K562 (cell line): ENCODE results near the gene ABCC12. TPM values are rescaled to one million over a fixed set of nuclear protein-coding genes. Genes with fewer than 3 reads are reported as not detected.

ENCODE experiments used
- ATAC-seq: fragments of 200-7000 bp; cut with Tn5 transposase; 3 replicates; pipeline ENCODE4 v1.9.1; 2020; ENCODE audit warnings: moderate library complexity
- BruUV-seq: library from RNA; stranded (reverse); fragments of 400-500 nt; replicated peaks from 2 replicates; lab custom pipeline; 2021; lab: Mats Ljungman, UMichigan
- CTCF ChIA-PET: fragments of 300-600 bp; formaldehyde crosslinking; extraction: SDS; loops from one replicate; lab custom pipeline; 2021; ENCODE audit warnings: low intra/inter-chr PET ratio; lab: Yijun Ruan, JAX
- POLR2A ChIA-PET: fragments of 300-600, 350-650 bp; sonication (Branson Sonifier 250); formaldehyde crosslinking; extraction: SDS; loops from one replicate; lab custom pipeline; 2021; ENCODE audit warnings: antibody characterized with exemption, inconsistent platforms; lab: Yijun Ruan, JAX
- DNase-seq, 4 experiments: peaks; one replicate each; pipeline versions ENCODE4 v3.0.0 to v3.0.0-alpha.2; 2011 to 2018; ENCODE audit warnings: low spot score in 3 of 4, mixed read lengths in 3 of 4; ENCODE audit errors: extremely low read depth in 1 of 4
- FAIRE-seq: peaks from 2 replicates; lab custom pipeline; 2011; peaks lifted over from hg19 to GRCh38; lab: Jason Lieb, UNC
- H2AFZ ChIP-seq: 2 replicates; pipeline ENCODE4 v1.6.0; 2011; ENCODE audit warnings: low read depth, low read length, control low read depth, inconsistent platforms
- H3K27ac ChIP-seq: fragments of 200-600 bp; 3 replicates; pipeline ENCODE4 v1.8.0; 2011; ENCODE audit warnings: low read depth, mild to moderate bottlenecking, control low read depth, inconsistent platforms, low read length, moderate library complexity, mixed read lengths; ENCODE audit errors: extremely low read depth
- H3K27me3 ChIP-seq, 2 experiments: fragments of 300-600 bp in 1 of 2; 2 replicates in 1 of 2; 3 replicates in 1 of 2; pipeline versions ENCODE4 v1.6.0 to v1.8.0; 2011; ENCODE audit warnings: inconsistent platforms in 2 of 2, low read length in 2 of 2, mild to moderate bottlenecking in 1 of 2, mixed read lengths in 1 of 2, moderate library complexity in 1 of 2; ENCODE audit not compliant: control insufficient read depth in 2 of 2, insufficient read depth in 2 of 2
- H3K36me3 ChIP-seq: fragments of 300-600 bp; 3 replicates; pipeline ENCODE4 v1.8.0; 2011; ENCODE audit warnings: mild to moderate bottlenecking, low read length, inconsistent platforms; ENCODE audit not compliant: control insufficient read depth, insufficient read depth
- H3K4me1 ChIP-seq, 2 experiments: fragments of 200-600 bp in 1 of 2; replicated peaks in 1 of 2; 2 replicates in 1 of 2; 3 replicates in 1 of 2; pipeline versions ENCODE4 v1.5.1 to v1.8.0; 2011; ENCODE audit warnings: inconsistent platforms in 2 of 2, low read length in 2 of 2, mild to moderate bottlenecking in 1 of 2, mixed read lengths in 1 of 2, moderate library complexity in 1 of 2; ENCODE audit not compliant: control insufficient read depth in 2 of 2, insufficient read depth in 2 of 2
- H3K4me2 ChIP-seq: 2 replicates; pipeline ENCODE4 v1.6.1; 2011; ENCODE audit warnings: low read length, control low read depth, inconsistent platforms, mixed read lengths; ENCODE audit not compliant: insufficient read depth
- H3K4me3 ChIP-seq: fragments of 200-600 bp; sonication (generic), shearing (Covaris generic); 2 replicates; pipeline ENCODE4 v1.5.1; 2016; ENCODE audit warnings: control low read depth, inconsistent platforms
- H3K79me2 ChIP-seq: fragments of 200-600 bp; 3 replicates; pipeline ENCODE4 v1.8.0; 2011; ENCODE audit warnings: low read length, inconsistent platforms; ENCODE audit not compliant: control insufficient read depth, insufficient read depth
- H3K9ac ChIP-seq, 2 experiments: 2 replicates each; pipeline versions ENCODE4 v1.6.0 to v1.6.1; 2011; ENCODE audit warnings: low read depth in 2 of 2, low read length in 2 of 2, control low read depth in 1 of 2, inconsistent platforms in 1 of 2, mild to moderate bottlenecking in 1 of 2, mixed read lengths in 1 of 2; ENCODE audit not compliant: insufficient read depth in 1 of 2
- H3K9me1 ChIP-seq: one replicate; pipeline ENCODE4 v1.6.0; 2011; ENCODE audit warnings: inconsistent platforms, mild to moderate bottlenecking, low read length, moderate library complexity; ENCODE audit not compliant: control insufficient read depth, insufficient read depth
- H3K9me3 ChIP-seq: replicated peaks from 2 replicates; pipeline ENCODE4 v1.5.1; 2011; ENCODE audit warnings: low read depth, low read length, inconsistent platforms; ENCODE audit not compliant: control insufficient read depth, insufficient read depth
- H4K20me1 ChIP-seq: replicated peaks from 2 replicates; pipeline ENCODE4 v1.6.1; 2011; ENCODE audit warnings: low read length, inconsistent platforms, mixed read lengths; ENCODE audit not compliant: control insufficient read depth, insufficient read depth
- JUN ChIP-seq, 2 experiments: sonication (generic) in 1 of 2; formaldehyde crosslinking in 1 of 2; IDR thresholded peaks; 2 replicates each; pipeline versions ENCODE4 v1.6.1 to v1.8.0; 2012 to 2022; ENCODE audit warnings: borderline replicate concordance in 2 of 2, mild to moderate bottlenecking in 2 of 2, improper control_type of control experiment in 1 of 2, low read depth in 1 of 2, low read length in 1 of 2, missing genetic modification reagents in 1 of 2
- MED1 ChIP-seq: sonication (generic); formaldehyde crosslinking; IDR thresholded peaks from 2 replicates; pipeline ENCODE4 v1.8.1; 2023; ENCODE audit warnings: missing genetic modification reagents, borderline replicate concordance
- MIER1 ChIP-seq: fragments of 450-650 bp; IDR thresholded peaks from 2 replicates; pipeline ENCODE4 v1.6.1; 2016; ENCODE audit warnings: antibody characterized with exemption, mild to moderate bottlenecking, low read depth
- MYNN ChIP-seq, 2 experiments: sonication (generic); formaldehyde crosslinking in 1 of 2; IDR thresholded peaks; 2 replicates each; pipeline versions ENCODE4 v1.5.0 to v1.6.1; 2016 to 2020; ENCODE audit warnings: antibody characterized with exemption in 1 of 2, missing genetic modification reagents in 1 of 2
- POLR2B ChIP-seq: fragments of 450-650 bp; IDR thresholded peaks from 2 replicates; pipeline ENCODE4 v1.6.1; 2018; ENCODE audit warnings: low read depth; ENCODE audit not compliant: partially characterized antibody
- PTRF ChIP-seq: fragments of 450-650 bp; IDR thresholded peaks from 2 replicates; pipeline ENCODE4 v1.6.1; 2016; ENCODE audit warnings: mild to moderate bottlenecking, missing genetic modification characterization, missing compliant biosample characterization
- RBM14 ChIP-seq: fragments of 200-400 bp; formaldehyde crosslinking; IDR thresholded peaks from 2 replicates; pipeline ENCODE4 v1.6.1; 2018; ENCODE audit warnings: low read depth, mild to moderate bottlenecking, low read length, moderate library complexity, borderline replicate concordance; ENCODE audit not compliant: insufficient read depth
- RBM15 ChIP-seq: fragments of 200-400 bp; formaldehyde crosslinking; IDR thresholded peaks from 2 replicates; pipeline ENCODE4 v1.6.1; 2018; ENCODE audit warnings: mild to moderate bottlenecking, low read length, moderate library complexity; ENCODE audit not compliant: insufficient read depth
- RFX1 ChIP-seq: fragments of 450-650 bp; IDR thresholded peaks from 2 replicates; pipeline ENCODE4 v1.6.1; 2016; ENCODE audit warnings: mild to moderate bottlenecking, moderate library complexity
- SLC30A9 ChIP-seq: fragments of 250-450 bp; sonication (Bioruptor Pico); IDR thresholded peaks from 2 replicates; pipeline ENCODE4 v1.8.0; 2022; ENCODE audit warnings: mild to moderate bottlenecking, moderate library complexity
- STAT5A ChIP-seq: IDR thresholded peaks from 2 replicates; pipeline ENCODE4 v1.6.1; 2012; ENCODE audit warnings: low read length, inconsistent platforms, borderline replicate concordance
- WGBS: fragments of 100-300 bp; shearing (Covaris generic); methylation state at CpG from one replicate; pipeline ENCODE4 v1.1.6; 2016; ENCODE audit warnings: low coverage, mixed read lengths; ENCODE audit not compliant: insufficient coverage; ENCODE audit errors: missing lambda C conversion rate; 5-methylcytosine and 5-hydroxymethylcytosine counted together
- in situ Hi-C: fragments of 300-500 bp; cut with MboI; formaldehyde crosslinking; loops from 4 replicates; pipeline ENCODE4 v1.15.0; 2018; ENCODE audit warnings: inconsistent platforms, mixed read lengths
- intact Hi-C: fragments of 100-400 bp; cut with micrococcal nuclease; formaldehyde crosslinking; loops from 2 replicates; pipeline ENCODE4 v1.14.2; 2022
- polyA plus RNA-seq, 8 experiments: library from polyadenylated mRNA; depleted of rRNA in 4 of 8; stranded (reverse) in 5 of 8; unstranded in 3 of 8; fragments of >200 nt; fragmentation: Nextera tagmentation in 2 of 8; fragmentation: Illumina TruSeq in 1 of 8; extraction: Ambion mirVana in 2 of 8; extraction: Trizol in 1 of 8; gene quantifications; 2 replicates each; pipeline versions ENCODE4 v1.2.1 to v1.2.3, GENCODE V29; 2011 to 2014; ENCODE audit warnings: inconsistent platforms in 1 of 8, missing spikeins in 1 of 8
- total RNA-seq, 7 experiments: library from RNA; depleted of rRNA in 6 of 7; stranded (reverse); fragments of >200 nt in 6 of 7; fragmentation: Illumina TruSeq in 2 of 7; extraction: Trizol in 2 of 7; gene quantifications; 2 replicates each; pipeline versions ENCODE4 v1.2.1 to v1.2.3, GENCODE V29; 2011 to 2021; ENCODE audit warnings: low replicate concordance in 1 of 7
- TF ChIP-seq, protein P1 (sequence below): sonication (generic); formaldehyde crosslinking; IDR thresholded peaks from 2 replicates; pipeline ENCODE4 v1.8.0; 2022; ENCODE audit warnings: missing genetic modification reagents, mild to moderate bottlenecking, borderline replicate concordance
- TF ChIP-seq, protein P2 (sequence below): fragments of 450-650 bp; conservative IDR thresholded peaks from 2 replicates; pipeline ENCODE4 v1.6.1; 2016; ENCODE audit warnings: missing genetic modification characterization, low read depth, mild to moderate bottlenecking, control low read depth, missing compliant biosample characterization
- TF ChIP-seq, protein P3 (sequence below), 2 experiments: fragments of 450-650 bp; IDR thresholded peaks; 2 replicates each; pipeline ENCODE4 v1.6.1; 2018; ENCODE audit warnings: mild to moderate bottlenecking in 2 of 2, low read depth in 1 of 2; ENCODE audit not compliant: partially characterized antibody in 2 of 2

Gene ABCC12
- total and polyA plus RNA-seq, 9 of the 15 experiments (the other 6 are each of a cell fraction or from before 2014, with no cell fraction given) = not detected

DNA sequence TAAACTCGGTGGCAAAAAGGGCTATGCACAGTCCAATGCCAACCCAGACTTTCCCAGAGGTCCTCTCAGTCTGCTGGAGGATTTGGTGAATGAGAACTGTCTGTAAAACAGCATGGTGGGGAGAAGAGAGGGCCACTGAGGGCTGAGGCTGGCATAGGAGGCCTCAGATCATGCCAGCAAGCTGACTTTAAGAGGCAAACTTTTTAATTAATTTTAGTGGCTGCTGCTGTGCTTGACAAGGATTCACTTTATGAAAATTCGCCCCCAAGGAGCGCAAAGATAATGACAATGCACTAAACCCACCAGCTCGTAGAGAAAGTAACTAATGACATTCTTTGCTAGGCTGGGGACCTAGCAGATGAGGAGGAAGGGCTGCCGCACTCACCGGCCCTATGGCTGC is 15.0 kb downstream of the ABCC12 start:
- intact Hi-C loops (no loop called here), in situ Hi-C loops (no loop called here)
- Histone ChIP-seq H2AFZ (no peak overlapping the region), H4K20me1 (no peaks in the 10 kb centered on the region), H3K9me3 (no peaks in the 10 kb centered on the region), H3K9me1 (no peaks in the 10 kb centered on the region), H3K27me3 (peaks cover 0 to 35% of the 10 kb centered on the region in 2 experiments; a peak in 4 of 5 replicates), H3K27ac (no peak overlapping the region), H3K9ac (no peak overlapping the region), H3K4me2 (no peak overlapping the region), H3K4me1 (no peaks in the 10 kb centered on the region), H3K79me2 (no peaks in the 10 kb centered on the region), H3K4me3 (no peak overlapping the region), H3K36me3 (no peaks in the 10 kb centered on the region)
- FAIRE-seq (no peak), ATAC-seq (no peak), DNase-seq (no peak)
- ChIA-PET CTCF (no interaction called here), POLR2A (interaction anchor here (1.2 kb wide), 1 partner anchor 10 kb away, joined by 3 read pairs; no protein-coding TSS in a partner anchor)
- 0% methylated on average over 6 of the region's 6 CpGs for WGBS
- no TSS peak for BruUV-seq
- no peak for TF ChIP-seq STAT5A
- TF ChIP-seq RBM15 = no peak
- TF ChIP-seq JUN (IDR thresholded peaks at IDR 0.05; ENCODE audit: borderline replicate concordance, low read depth, low read length) = no peak
- no peak for TF ChIP-seq JUN (CRISPR knock-in tag; IDR thresholded peaks at IDR 0.05; ENCODE audit: borderline replicate concordance)
- TF ChIP-seq MED1 (CRISPR knock-in tag) = no peak
- TF ChIP-seq MYNN (IDR thresholded peaks at IDR 0.05) = no peak
- no peak for TF ChIP-seq MYNN (CRISPR knock-in tag; IDR thresholded peaks at IDR 0.05)
- TF ChIP-seq, protein P1, sequence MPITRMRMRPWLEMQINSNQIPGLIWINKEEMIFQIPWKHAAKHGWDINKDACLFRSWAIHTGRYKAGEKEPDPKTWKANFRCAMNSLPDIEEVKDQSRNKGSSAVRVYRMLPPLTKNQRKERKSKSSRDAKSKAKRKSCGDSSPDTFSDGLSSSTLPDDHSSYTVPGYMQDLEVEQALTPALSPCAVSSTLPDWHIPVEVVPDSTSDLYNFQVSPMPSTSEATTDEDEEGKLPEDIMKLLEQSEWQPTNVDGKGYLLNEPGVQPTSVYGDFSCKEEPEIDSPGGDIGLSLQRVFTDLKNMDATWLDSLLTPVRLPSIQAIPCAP = no peak
- TF ChIP-seq SLC30A9 (CRISPR knock-in tag) = no peak
- no peak for TF ChIP-seq RFX1
- TF ChIP-seq, protein P2, sequence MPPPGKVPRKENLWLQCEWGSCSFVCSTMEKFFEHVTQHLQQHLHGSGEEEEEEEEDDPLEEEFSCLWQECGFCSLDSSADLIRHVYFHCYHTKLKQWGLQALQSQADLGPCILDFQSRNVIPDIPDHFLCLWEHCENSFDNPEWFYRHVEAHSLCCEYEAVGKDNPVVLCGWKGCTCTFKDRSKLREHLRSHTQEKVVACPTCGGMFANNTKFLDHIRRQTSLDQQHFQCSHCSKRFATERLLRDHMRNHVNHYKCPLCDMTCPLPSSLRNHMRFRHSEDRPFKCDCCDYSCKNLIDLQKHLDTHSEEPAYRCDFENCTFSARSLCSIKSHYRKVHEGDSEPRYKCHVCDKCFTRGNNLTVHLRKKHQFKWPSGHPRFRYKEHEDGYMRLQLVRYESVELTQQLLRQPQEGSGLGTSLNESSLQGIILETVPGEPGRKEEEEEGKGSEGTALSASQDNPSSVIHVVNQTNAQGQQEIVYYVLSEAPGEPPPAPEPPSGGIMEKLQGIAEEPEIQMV (tag) = no peak
- no peak for TF ChIP-seq MIER1
- no peak for TF ChIP-seq PTRF (tag)
- no peak for TF ChIP-seq RBM14
- no peak for TF ChIP-seq POLR2B
- TF ChIP-seq, protein P3, sequence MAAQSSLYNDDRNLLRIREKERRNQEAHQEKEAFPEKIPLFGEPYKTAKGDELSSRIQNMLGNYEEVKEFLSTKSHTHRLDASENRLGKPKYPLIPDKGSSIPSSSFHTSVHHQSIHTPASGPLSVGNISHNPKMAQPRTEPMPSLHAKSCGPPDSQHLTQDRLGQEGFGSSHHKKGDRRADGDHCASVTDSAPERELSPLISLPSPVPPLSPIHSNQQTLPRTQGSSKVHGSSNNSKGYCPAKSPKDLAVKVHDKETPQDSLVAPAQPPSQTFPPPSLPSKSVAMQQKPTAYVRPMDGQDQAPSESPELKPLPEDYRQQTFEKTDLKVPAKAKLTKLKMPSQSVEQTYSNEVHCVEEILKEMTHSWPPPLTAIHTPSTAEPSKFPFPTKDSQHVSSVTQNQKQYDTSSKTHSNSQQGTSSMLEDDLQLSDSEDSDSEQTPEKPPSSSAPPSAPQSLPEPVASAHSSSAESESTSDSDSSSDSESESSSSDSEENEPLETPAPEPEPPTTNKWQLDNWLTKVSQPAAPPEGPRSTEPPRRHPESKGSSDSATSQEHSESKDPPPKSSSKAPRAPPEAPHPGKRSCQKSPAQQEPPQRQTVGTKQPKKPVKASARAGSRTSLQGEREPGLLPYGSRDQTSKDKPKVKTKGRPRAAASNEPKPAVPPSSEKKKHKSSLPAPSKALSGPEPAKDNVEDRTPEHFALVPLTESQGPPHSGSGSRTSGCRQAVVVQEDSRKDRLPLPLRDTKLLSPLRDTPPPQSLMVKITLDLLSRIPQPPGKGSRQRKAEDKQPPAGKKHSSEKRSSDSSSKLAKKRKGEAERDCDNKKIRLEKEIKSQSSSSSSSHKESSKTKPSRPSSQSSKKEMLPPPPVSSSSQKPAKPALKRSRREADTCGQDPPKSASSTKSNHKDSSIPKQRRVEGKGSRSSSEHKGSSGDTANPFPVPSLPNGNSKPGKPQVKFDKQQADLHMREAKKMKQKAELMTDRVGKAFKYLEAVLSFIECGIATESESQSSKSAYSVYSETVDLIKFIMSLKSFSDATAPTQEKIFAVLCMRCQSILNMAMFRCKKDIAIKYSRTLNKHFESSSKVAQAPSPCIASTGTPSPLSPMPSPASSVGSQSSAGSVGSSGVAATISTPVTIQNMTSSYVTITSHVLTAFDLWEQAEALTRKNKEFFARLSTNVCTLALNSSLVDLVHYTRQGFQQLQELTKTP (IDR thresholded peaks at IDR 0.05; ENCODE audit: low read depth in 1 of 2, partially characterized antibody in 2 of 2) = no peak
